Measurements from ENCODE around the gene DDX39A. TPM values are rescaled to one million over a fixed set of nuclear protein-coding genes. Genes with fewer than 3 reads are reported as not detected.

The DDX39A gene
- 25.9 and 28.8 TPM in 2 replicates for total RNA-seq

DNA sequence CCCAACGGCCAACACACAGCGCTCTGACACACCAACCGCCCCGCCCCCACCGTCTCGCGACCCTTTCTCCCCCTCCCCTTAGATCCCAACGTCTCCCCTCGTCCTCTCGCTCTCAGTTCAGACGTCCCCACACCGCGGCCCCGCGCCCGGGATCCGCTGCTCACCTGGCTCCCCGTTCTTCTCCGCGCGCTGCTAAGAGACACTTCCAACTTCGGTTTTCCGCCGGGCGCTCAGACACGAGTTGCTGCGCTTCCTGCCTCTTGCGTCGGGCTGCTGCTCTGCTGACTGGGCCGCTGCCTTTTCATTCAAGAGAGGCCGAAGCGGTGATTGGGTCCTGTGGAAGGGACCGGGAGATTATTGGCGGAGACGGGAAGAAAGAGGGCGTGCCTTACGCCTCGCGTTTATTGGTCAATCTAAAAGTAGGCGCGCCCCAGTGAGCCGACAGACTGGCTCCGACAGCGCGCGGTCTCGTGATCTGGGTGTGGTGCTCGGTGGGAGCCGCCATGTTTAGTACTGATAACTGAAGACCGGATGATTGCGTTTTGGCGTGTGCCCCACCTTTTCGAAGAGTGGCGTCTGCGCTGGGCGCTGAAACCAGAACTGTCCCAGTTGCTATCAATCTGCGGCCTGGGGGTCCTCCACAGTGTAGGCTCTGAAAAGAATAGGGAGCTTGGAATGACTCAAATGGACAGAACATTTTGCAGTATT lies at the start of gene DDX39A:
Gene DDX39A (minus strand): TSS at position 236 of the 708 bp plus-strand sequence. CDS start 6,121 bp downstream, outside the sequence.

DNA sequence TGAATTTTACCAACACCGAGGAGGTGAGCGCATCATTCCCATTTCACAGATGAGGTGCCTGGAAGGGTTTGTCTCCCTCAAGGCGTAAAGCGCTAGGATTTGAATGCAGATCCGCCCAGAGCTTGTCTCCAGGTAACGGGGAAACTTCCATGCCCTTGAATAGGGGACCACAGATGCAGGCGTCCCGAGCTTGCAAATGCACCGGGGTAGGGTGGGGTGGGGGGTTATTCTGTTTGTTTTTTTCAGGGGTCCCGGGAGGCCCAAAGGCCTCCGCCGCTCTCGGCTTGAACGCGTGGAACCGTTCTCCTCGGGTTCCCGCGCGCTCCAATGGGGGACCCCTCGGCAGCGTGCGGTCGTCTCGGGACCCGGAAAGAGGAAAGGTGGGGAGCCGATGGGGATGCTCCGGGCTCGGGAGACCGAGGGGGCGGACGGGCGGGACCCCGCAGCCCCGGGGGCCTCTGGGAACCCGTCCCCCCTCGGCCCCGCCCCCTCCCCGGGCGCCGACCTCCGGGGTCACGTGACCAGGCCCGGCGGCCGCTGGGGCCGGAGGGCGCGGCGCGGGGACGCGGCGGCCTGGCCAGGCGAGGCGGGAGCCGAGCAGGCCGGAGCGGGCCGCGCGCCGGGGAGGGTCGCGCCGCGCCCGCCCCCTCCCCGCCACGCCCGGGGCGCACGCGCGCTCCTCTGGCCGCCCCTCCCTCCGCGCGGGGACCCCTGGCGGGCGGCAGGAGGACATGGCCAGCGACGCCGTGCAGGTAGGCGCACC lies 13.8 kb upstream of the DDX39A start, which contains the start of gene PKN1:
Gene PKN1 (plus strand): TSS at position 516 of the 763 bp plus-strand sequence. CDS start 216 bp downstream, at position 732.

Other genes starting within 250 kb of the DDX39A start
- 2.0 and 4.3 TPM in 2 replicates for gene ADGRL1, start 213.2 kb downstream of the DDX39A start, total RNA-seq
- gene ADGRE5, start 37.9 kb downstream of the DDX39A start, total RNA-seq: 7.0 and 12.3 TPM in 2 replicates
- 101 and 143 TPM in 2 replicates for gene PKN1, start 14.0 kb upstream of the DDX39A start, total RNA-seq
- 4.8 and 25.6 TPM in 2 replicates for gene PTGER1, start 56.0 kb upstream of the DDX39A start, total RNA-seq
- 113 and 124 TPM in 2 replicates for gene GIPC1, start 76.8 kb upstream of the DDX39A start, total RNA-seq
- gene DNAJB1, start 99.1 kb upstream of the DDX39A start, total RNA-seq: 41.1 and 53.0 TPM in 2 replicates
- gene TECR, start 110.3 kb upstream of the DDX39A start, total RNA-seq: 32.4 and 35.9 TPM in 2 replicates
- gene NDUFB7, start 152.7 kb upstream of the DDX39A start, total RNA-seq: 281 and 388 TPM in 2 replicates
- 0.28 TPM in 1 of 2 replicates, not detected in the other for gene CLEC17A, start 163.7 kb upstream of the DDX39A start, total RNA-seq